GM19438 (cell line): ENCODE results near the gene NPR3.

Experiments
- ATAC-seq: cut with Tn5 transposase; IDR thresholded peaks from one replicate; pipeline ENCODE4 v1.9.1; 2021; ENCODE audit warnings: low read depth; ENCODE audit not compliant: unreplicated experiment

The NPR3 gene

GRCh38 chr5:32754284-32754683, 43.2 kb downstream of the NPR3 start:
- no peak for ATAC-seq

GRCh38 chr5:32760091-32760509, 49.0 kb downstream of the NPR3 start:
- ATAC-seq = no peak

GRCh38 chr5:32765266-32765665, 54.1 kb downstream of the NPR3 start:
- ATAC-seq = no peak

- no peak for ATAC-seq
These were observed 56.9 kb downstream of the NPR3 start for GRCh38 chr5:32767948-32768467.

GRCh38 chr5:32769711-32770110, 58.6 kb downstream of the NPR3 start:
- no peak for ATAC-seq

GRCh38 chr5:32770444-32770843, 59.3 kb downstream of the NPR3 start:
- no peak for ATAC-seq

- ATAC-seq = no peak
These were observed 59.9 kb downstream of the NPR3 start for GRCh38 chr5:32771037-32771436.

- ATAC-seq = no peak
These were observed 62.8 kb downstream of the NPR3 start for GRCh38 chr5:32773944-32774343.

- no peak for ATAC-seq
These were observed 65.1 kb downstream of the NPR3 start for GRCh38 chr5:32776200-32776599.

- no peak for ATAC-seq
These were observed 66.1 kb downstream of the NPR3 start for GRCh38 chr5:32777222-32777621.

- no peak for ATAC-seq
These were observed 66.6 kb downstream of the NPR3 start for GRCh38 chr5:32777733-32778132.

GRCh38 chr5:32778403-32778802, 67.3 kb downstream of the NPR3 start:
- ATAC-seq = no peak

GRCh38 chr5:32779754-32780415, 68.8 kb downstream of the NPR3 start:
- no peak for ATAC-seq

- no peak for ATAC-seq
These were observed 69.4 kb downstream of the NPR3 start for GRCh38 chr5:32780508-32780919.

- ATAC-seq = no peak
These were observed 72.5 kb downstream of the NPR3 start for GRCh38 chr5:32783661-32784060.

GRCh38 chr5:32785611-32786254, 74.6 kb downstream of the NPR3 start:
- ATAC-seq = no peak

GRCh38 chr5:32786311-32786710, 75.2 kb downstream of the NPR3 start:
- no peak for ATAC-seq

- no peak for ATAC-seq
These were observed 79.4 kb downstream of the NPR3 start for GRCh38 chr5:32790411-32790951.

GRCh38 chr5:32791536-32792243, 80.6 kb downstream of the NPR3 start:
- ATAC-seq = no peak

- no peak for ATAC-seq
These were observed 83.0 kb downstream of the NPR3 start for GRCh38 chr5:32794086-32794485.

- no peak for ATAC-seq
These were observed 91.6 kb downstream of the NPR3 start for GRCh38 chr5:32802764-32803163.
